ENCODE results near the gene ATP2B3.

GRCh38 chrX:153471663-153472280 is 45.7 kb upstream of the ATP2B3 start:
- TF ChIP-seq CTCF (conservative IDR thresholded peaks at IDR 0.05; ENCODE audit: low read length) (no peak), EZH2phosphoT487 (IDR thresholded peaks at IDR 0.05; ENCODE audit: borderline replicate concordance) (no peak)
